ENCODE results near the gene MCM5. TPM values are rescaled to one million over a fixed set of nuclear protein-coding genes. Genes with fewer than 3 reads are reported as not detected.
"Not testable (repeated sequence)": the region's sequence is repeated elsewhere in the genome, so short reads cannot be mapped to it uniquely, and the experiment has no call there.

The MCM5 gene
- total RNA-seq, 1 donor = 31.5 TPM

DNA sequence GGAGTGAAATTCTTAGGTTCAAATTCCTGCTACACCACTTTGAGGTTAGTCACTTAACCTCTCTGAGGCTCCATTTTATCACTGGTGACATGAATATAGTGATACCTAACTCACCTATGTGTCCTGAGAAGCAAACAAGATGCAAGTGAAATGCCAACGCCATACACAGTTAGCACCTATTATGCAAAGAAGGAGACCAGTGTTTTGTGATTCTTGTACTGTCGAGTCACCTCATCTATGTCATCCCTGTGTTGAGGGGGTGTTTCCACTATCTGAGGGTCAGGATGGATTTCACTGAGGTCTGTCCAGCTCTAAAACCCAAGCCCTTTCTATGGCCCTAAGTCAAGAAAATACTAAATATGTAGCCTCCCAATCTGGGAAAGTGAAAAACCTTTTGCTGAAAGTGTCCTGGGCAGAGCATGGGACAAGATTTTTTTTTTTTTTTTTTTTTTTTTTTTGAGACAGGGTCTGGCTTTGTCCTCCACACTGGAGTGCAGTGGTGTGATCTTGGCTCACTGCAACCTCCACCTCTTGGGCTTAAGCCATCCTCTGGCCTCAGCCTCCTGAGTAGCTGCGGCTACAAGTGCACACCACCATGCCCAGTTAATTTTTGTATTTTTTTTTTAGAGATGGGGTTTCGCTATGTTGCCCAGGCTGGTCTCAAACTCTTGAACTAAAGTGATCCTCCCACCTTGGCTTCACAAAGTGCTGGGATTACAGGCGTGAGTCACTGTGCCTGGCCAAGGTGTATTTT is 5.0 kb upstream of the MCM5 start:
- no peak for TF ChIP-seq CTCF (IDR thresholded peaks at IDR 0.05; ENCODE audit: insufficient read depth, low read depth, low read length)
- H3K4me3 ChIP-seq (ENCODE audit: low read depth, low read length) = no peak overlapping the region
- no peak for DNase-seq (ENCODE audit: low read depth)

- not testable (repeated sequence) for H3K4me3 ChIP-seq (ENCODE audit: low read depth, low read length); DNase-seq (ENCODE audit: low read depth)
Measured at GRCh38 chr22:35396622-35397021, 3.3 kb upstream of the MCM5 start.

GRCh38 chr22:35397095-35397904 is 2.6 kb upstream of the MCM5 start:
- no peak for TF ChIP-seq CTCF (IDR thresholded peaks at IDR 0.05; ENCODE audit: insufficient read depth, low read depth, low read length)
- DNase-seq (ENCODE audit: low read depth) = peak; percentile 41
- no peak overlapping the region for H3K4me3 ChIP-seq (ENCODE audit: low read depth, low read length)

GRCh38 chr22:35398591-35398973 is 1.4 kb upstream of the MCM5 start:
- H3K4me3 ChIP-seq (ENCODE audit: low read depth, low read length) = no peak overlapping the region
- no peak for TF ChIP-seq CTCF (IDR thresholded peaks at IDR 0.05; ENCODE audit: insufficient read depth, low read depth, low read length)
- DNase-seq (ENCODE audit: low read depth) = no peak

GRCh38 chr22:35399114-35399677 is 744 bp upstream of the MCM5 start:
- no peak for TF ChIP-seq CTCF (IDR thresholded peaks at IDR 0.05; ENCODE audit: insufficient read depth, low read depth, low read length)
- no peak for DNase-seq (ENCODE audit: low read depth)
- H3K4me3 ChIP-seq (ENCODE audit: low read depth, low read length) = peak overlapping the region; percentile 72

DNA sequence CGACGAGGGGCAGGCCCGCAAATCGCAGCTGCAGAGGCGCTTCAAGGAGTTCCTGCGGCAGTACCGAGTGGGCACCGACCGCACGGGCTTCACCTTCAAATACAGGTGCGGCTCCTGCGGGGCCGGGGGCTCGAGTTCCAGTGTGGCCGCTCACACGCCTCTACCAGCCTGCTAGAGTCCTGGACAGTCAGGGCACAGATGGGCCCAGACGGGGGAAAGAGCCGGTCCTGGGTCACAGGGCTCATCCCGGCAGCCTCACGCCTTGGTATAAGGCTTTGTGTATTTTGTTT is 506 bp downstream of the MCM5 start:
- no peak for TF ChIP-seq CTCF (IDR thresholded peaks at IDR 0.05; ENCODE audit: insufficient read depth, low read depth, low read length)
- H3K4me3 ChIP-seq (ENCODE audit: low read depth, low read length) = peak overlapping the region; percentile 72
- DNase-seq (ENCODE audit: low read depth) = no peak

DNA sequence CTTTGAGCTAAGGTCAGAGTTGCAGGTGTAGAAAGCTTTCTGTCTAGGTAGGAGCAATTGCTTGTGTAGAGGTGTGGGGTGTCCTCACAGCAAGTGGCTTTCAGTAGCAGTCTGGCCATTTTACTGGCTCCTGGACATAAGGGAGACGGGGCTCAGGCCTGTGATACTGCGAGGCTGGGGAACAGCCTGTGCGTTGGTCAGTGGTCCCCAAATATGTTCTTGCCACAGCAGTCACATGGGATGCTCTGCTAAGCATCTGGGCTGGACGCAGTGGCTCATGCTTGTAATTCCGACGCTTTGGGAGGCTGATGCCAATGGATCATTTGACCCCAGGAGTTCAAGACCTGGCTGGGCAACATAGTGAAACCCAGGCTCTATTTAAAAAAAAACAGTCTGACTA is 1.9 kb downstream of the MCM5 start:
- no peak for TF ChIP-seq CTCF (IDR thresholded peaks at IDR 0.05; ENCODE audit: insufficient read depth, low read depth, low read length)
- DNase-seq (ENCODE audit: low read depth) = no peak
- no peak overlapping the region for H3K4me3 ChIP-seq (ENCODE audit: low read depth, low read length)

Measured in fibroblast of villous mesenchyme (primary cell).